GM13977 (cell line): Measurements from ENCODE around the gene TMEM250.

Experiments used
- DNase-seq: peaks from one replicate; pipeline ENCODE4 v3.0.0; 2012; ENCODE audit warnings: low spot score
- in situ Hi-C: fragments of 300-500 bp; cut with MboI; formaldehyde crosslinking; loops from one replicate; pipeline ENCODE4 v1.12.0; 2022; ENCODE audit warnings: low sequenced_read_pairs, low pct_unique_long_range_greater_than_20kb, mixed read lengths, inconsistent platforms; ENCODE audit not compliant: unreplicated experiment
- TF ChIP-seq, protein P1 (sequence below): IDR thresholded peaks from 2 replicates; pipeline ENCODE4 v1.5.1; 2012; ENCODE audit warnings: mild to moderate bottlenecking, control low read depth; ENCODE audit not compliant: insufficient read depth; ENCODE audit errors: extremely low read depth, missing control alignments

TMEM250 gene

GRCh38 chr9:136156209-136157120 lies 37.8 kb upstream of the TMEM250 start:
- no peak for DNase-seq
- TF ChIP-seq, protein P1, sequence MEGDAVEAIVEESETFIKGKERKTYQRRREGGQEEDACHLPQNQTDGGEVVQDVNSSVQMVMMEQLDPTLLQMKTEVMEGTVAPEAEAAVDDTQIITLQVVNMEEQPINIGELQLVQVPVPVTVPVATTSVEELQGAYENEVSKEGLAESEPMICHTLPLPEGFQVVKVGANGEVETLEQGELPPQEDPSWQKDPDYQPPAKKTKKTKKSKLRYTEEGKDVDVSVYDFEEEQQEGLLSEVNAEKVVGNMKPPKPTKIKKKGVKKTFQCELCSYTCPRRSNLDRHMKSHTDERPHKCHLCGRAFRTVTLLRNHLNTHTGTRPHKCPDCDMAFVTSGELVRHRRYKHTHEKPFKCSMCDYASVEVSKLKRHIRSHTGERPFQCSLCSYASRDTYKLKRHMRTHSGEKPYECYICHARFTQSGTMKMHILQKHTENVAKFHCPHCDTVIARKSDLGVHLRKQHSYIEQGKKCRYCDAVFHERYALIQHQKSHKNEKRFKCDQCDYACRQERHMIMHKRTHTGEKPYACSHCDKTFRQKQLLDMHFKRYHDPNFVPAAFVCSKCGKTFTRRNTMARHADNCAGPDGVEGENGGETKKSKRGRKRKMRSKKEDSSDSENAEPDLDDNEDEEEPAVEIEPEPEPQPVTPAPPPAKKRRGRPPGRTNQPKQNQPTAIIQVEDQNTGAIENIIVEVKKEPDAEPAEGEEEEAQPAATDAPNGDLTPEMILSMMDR = no peak
- in situ Hi-C loops = no loop called here

GRCh38 chr9:136155576-136155975 lies 36.9 kb upstream of the TMEM250 start:
- no peak for DNase-seq
- TF ChIP-seq, protein P1 = no peak
- in situ Hi-C loops = no loop called here

- TF ChIP-seq, protein P1 = no peak
- in situ Hi-C loops = no loop called here
These were observed 36.3 kb upstream of the TMEM250 start for GRCh38 chr9:136154943-136155342.

GRCh38 chr9:136153381-136154065 lies 34.8 kb upstream of the TMEM250 start:
- DNase-seq = no peak
- in situ Hi-C loops = no loop called here
- TF ChIP-seq, protein P1 = no peak

More at GRCh38 chr9:136154943-136155342, 36.3 kb upstream of the TMEM250 start:
- no peak for DNase-seq

GRCh38 chr9:136152931-136153330 lies 34.3 kb upstream of the TMEM250 start:
- TF ChIP-seq, protein P1 = no peak
- no peak for DNase-seq
- in situ Hi-C loops = no loop called here

DNA sequence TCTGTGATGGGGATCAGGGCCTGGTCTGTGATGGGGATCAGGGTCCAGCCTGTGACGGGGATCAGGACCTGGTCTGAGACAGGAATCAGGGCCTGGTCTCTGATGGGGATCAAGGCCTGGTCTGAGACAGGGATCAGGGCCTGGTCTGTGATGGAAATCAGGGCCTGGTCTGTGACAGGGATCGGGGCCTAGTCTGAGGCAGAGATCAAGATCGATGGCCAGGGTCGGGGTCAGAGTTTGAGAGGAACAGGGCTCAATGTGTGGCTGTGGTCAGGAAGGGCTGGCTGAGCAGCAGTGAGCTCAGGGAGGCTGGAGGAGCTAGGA lies 33.8 kb upstream of the TMEM250 start:
- in situ Hi-C loops = no loop called here

More for the DNA sequence above, 33.8 kb upstream of the TMEM250 start:
- TF ChIP-seq, protein P1 = no peak
- DNase-seq = no peak
